OCI-LY1 (cell line): Measurements from ENCODE around the gene ENTR1.

Source experiments
- H2AFZ ChIP-seq: fragments of 200-600 bp; sonication (generic), shearing (Covaris generic); 2 replicates; pipeline ENCODE4 v1.6.0; 2014; ENCODE audit warnings: antibody characterized with exemption, mild to moderate bottlenecking, low read length
- H3F3A ChIP-seq: fragments of 200-600 bp; sonication (generic), shearing (Covaris generic); 2 replicates; pipeline ENCODE4 v1.6.0; 2014; ENCODE audit warnings: mild to moderate bottlenecking, antibody characterized with exemption, low read length, moderate library complexity; ENCODE audit not compliant: insufficient read depth
- H3K27ac ChIP-seq: fragments of 200-600 bp; sonication (generic); 2 replicates; pipeline ENCODE4 v1.5.1; 2014; ENCODE audit warnings: low read length, mixed run types, mild to moderate bottlenecking, low read depth; ENCODE audit not compliant: poor library complexity, severe bottlenecking
- H3K27me3 ChIP-seq: fragments of 200-600 bp; sonication (generic); 2 replicates; pipeline ENCODE4 v1.6.0; 2014; ENCODE audit warnings: antibody characterized with exemption, mild to moderate bottlenecking, low read length, moderate library complexity; ENCODE audit not compliant: insufficient read depth
- H3K36me3 ChIP-seq: fragments of 200-600 bp; sonication (generic); 2 replicates; pipeline ENCODE4 v1.6.1; 2014; ENCODE audit warnings: mild to moderate bottlenecking, antibody characterized with exemption, low read length, moderate library complexity, mixed read lengths; ENCODE audit not compliant: insufficient read depth
- H3K4me1 ChIP-seq: fragments of 200-600 bp; sonication (generic); 2 replicates; pipeline ENCODE4 v1.5.1; 2014; ENCODE audit warnings: mild to moderate bottlenecking, low read length, moderate library complexity; ENCODE audit not compliant: insufficient read depth, severe bottlenecking
- H3K4me2 ChIP-seq: fragments of 200-600 bp; sonication (generic), shearing (Covaris generic); 2 replicates; pipeline ENCODE4 v1.6.1; 2014; ENCODE audit warnings: low read length
- H3K4me3 ChIP-seq: fragments of 200-600 bp; sonication (generic); 2 replicates; pipeline ENCODE4 v1.5.1; 2014; ENCODE audit warnings: low read length, low read depth, mild to moderate bottlenecking, mixed read lengths; ENCODE audit not compliant: poor library complexity, severe bottlenecking
- H3K79me2 ChIP-seq: fragments of 200-600 bp; shearing (Covaris generic); 2 replicates; pipeline ENCODE4 v1.6.1; 2016; ENCODE audit warnings: mixed run types, low read length, mixed read lengths; ENCODE audit not compliant: insufficient read depth
- H3K9ac ChIP-seq: fragments of 200-600 bp; sonication (generic), shearing (Covaris generic); 2 replicates; pipeline ENCODE4 v1.6.1; 2014; ENCODE audit warnings: mild to moderate bottlenecking, low read length, mixed read lengths
- H3K9me2 ChIP-seq: fragments of 200-600 bp; sonication (generic), shearing (Covaris generic); 2 replicates; pipeline ENCODE4 v1.6.1; 2014; ENCODE audit warnings: low read depth, mild to moderate bottlenecking, low read length, mixed read lengths
- H3K9me3 ChIP-seq: fragments of 200-600 bp; shearing (Covaris generic); 2 replicates; pipeline ENCODE4 v1.6.1; 2014; ENCODE audit warnings: low read length, mixed read lengths
- H4K20me1 ChIP-seq: fragments of 200-600 bp; sonication (generic), shearing (Covaris generic); 2 replicates; pipeline ENCODE4 v1.6.0; 2016; ENCODE audit warnings: mild to moderate bottlenecking, low read length; ENCODE audit not compliant: insufficient read depth
- EZH2 ChIP-seq: fragments of 200-600 bp; sonication (generic), shearing (Covaris generic); IDR thresholded peaks from 2 replicates; pipeline ENCODE4 v1.8.0; 2017; ENCODE audit warnings: borderline replicate concordance, mixed run types, mild to moderate bottlenecking, antibody characterized with exemption, low read length, moderate library complexity, mixed read lengths
- TF ChIP-seq, protein P1 (sequence below): fragments of 200-600 bp; sonication (generic), shearing (Covaris generic); IDR thresholded peaks from 2 replicates; pipeline ENCODE4 v1.5.1; 2017; ENCODE audit warnings: mild to moderate bottlenecking, antibody characterized with exemption, low read length, moderate library complexity, mixed read lengths

The ENTR1 gene

GRCh38 chr9:136456258-136456657, 45.8 kb upstream of the ENTR1 start:
- Histone ChIP-seq H3K79me2 (no peaks in the 10 kb centered on the region), H3K9me3 (no peaks in the 10 kb centered on the region), H3K36me3 (peaks cover 84% of the 10 kb centered on the region), H3K4me2 (no peak overlapping the region), H3K9me2 (no peaks in the 10 kb centered on the region), H3K4me1 (no peaks in the 10 kb centered on the region), H3K27ac (no peak overlapping the region), H3F3A (no peaks in the 10 kb centered on the region), H3K9ac (no peak overlapping the region), H2AFZ (no peak overlapping the region), H3K27me3 (no peaks in the 10 kb centered on the region), H3K4me3 (no peak overlapping the region), H4K20me1 (no peaks in the 10 kb centered on the region)
- TF ChIP-seq, protein P1, sequence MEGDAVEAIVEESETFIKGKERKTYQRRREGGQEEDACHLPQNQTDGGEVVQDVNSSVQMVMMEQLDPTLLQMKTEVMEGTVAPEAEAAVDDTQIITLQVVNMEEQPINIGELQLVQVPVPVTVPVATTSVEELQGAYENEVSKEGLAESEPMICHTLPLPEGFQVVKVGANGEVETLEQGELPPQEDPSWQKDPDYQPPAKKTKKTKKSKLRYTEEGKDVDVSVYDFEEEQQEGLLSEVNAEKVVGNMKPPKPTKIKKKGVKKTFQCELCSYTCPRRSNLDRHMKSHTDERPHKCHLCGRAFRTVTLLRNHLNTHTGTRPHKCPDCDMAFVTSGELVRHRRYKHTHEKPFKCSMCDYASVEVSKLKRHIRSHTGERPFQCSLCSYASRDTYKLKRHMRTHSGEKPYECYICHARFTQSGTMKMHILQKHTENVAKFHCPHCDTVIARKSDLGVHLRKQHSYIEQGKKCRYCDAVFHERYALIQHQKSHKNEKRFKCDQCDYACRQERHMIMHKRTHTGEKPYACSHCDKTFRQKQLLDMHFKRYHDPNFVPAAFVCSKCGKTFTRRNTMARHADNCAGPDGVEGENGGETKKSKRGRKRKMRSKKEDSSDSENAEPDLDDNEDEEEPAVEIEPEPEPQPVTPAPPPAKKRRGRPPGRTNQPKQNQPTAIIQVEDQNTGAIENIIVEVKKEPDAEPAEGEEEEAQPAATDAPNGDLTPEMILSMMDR = no peak
- no peak for TF ChIP-seq EZH2

- Histone ChIP-seq H2AFZ (no peak overlapping the region), H3K9me3 (no peaks in the 10 kb centered on the region), H3K27me3 (no peaks in the 10 kb centered on the region), H3K9ac (no peak overlapping the region), H4K20me1 (no peaks in the 10 kb centered on the region), H3K4me2 (no peak overlapping the region), H3K4me1 (no peaks in the 10 kb centered on the region), H3K27ac (no peak overlapping the region), H3F3A (no peaks in the 10 kb centered on the region), H3K36me3 (peaks cover 86% of the 10 kb centered on the region), H3K9me2 (no peaks in the 10 kb centered on the region), H3K79me2 (no peaks in the 10 kb centered on the region), H3K4me3 (no peak overlapping the region)
- TF ChIP-seq EZH2 = no peak
- TF ChIP-seq, protein P1 = no peak
Observed at GRCh38 chr9:136455043-136456002, 44.9 kb upstream of the ENTR1 start.

DNA sequence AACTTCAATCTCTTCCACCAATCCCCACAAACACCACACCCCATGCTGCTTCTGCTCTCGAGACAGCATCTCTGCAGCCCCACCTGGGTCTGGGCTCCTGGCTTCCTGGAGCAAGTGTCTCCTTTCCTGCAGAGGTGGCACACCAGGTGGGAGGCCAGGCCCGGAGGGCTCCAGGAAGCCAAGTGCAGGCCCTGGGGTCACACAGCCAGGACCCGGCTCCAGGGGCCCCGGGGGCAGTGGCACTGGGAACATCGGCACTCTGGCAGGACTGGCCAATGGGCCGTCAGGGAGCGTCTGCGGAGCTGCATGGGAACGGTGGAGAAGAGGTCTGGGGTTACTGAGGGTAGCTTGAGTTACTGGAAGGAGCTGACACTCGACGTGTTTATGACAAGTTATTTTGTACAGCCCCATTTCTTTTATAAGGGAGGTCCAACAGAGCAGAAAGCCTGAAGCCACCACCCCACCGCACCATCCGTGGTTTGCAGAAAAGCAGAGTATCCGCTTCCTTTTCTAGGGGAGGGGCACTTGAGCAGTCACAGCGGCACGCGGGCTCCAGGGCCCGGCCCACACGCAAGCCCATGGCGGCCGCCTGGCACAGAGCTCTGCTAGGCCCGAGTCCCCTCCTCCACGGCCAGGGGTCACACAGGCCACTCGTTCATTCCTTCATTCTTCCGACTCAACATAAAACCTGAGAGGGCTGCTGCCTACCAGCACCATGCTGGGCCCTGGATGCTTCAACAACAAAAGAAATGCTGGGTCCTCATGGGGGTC, 43.8 kb upstream of the ENTR1 start:
- Histone ChIP-seq H3K4me3 (no peak overlapping the region), H3K27ac (no peak overlapping the region), H3K36me3 (peaks cover 86% of the 10 kb centered on the region), H3K9me2 (no peaks in the 10 kb centered on the region), H3K4me1 (no peaks in the 10 kb centered on the region), H3K9ac (no peak overlapping the region), H3K9me3 (no peaks in the 10 kb centered on the region), H3K27me3 (no peaks in the 10 kb centered on the region), H3K79me2 (no peaks in the 10 kb centered on the region), H3F3A (no peaks in the 10 kb centered on the region), H3K4me2 (no peak overlapping the region), H2AFZ (no peak overlapping the region), H4K20me1 (no peaks in the 10 kb centered on the region)
- TF ChIP-seq, protein P1 = no peak
- no peak for TF ChIP-seq EZH2
